HG02943 (cell line): ENCODE results near the gene IL13.

Source experiments
- ATAC-seq: cut with Tn5 transposase; IDR thresholded peaks from one replicate; pipeline ENCODE4 v1.9.1; 2021; ENCODE audit warnings: mild to moderate bottlenecking, low read depth, moderate library complexity; ENCODE audit not compliant: unreplicated experiment

Gene IL13

DNA sequence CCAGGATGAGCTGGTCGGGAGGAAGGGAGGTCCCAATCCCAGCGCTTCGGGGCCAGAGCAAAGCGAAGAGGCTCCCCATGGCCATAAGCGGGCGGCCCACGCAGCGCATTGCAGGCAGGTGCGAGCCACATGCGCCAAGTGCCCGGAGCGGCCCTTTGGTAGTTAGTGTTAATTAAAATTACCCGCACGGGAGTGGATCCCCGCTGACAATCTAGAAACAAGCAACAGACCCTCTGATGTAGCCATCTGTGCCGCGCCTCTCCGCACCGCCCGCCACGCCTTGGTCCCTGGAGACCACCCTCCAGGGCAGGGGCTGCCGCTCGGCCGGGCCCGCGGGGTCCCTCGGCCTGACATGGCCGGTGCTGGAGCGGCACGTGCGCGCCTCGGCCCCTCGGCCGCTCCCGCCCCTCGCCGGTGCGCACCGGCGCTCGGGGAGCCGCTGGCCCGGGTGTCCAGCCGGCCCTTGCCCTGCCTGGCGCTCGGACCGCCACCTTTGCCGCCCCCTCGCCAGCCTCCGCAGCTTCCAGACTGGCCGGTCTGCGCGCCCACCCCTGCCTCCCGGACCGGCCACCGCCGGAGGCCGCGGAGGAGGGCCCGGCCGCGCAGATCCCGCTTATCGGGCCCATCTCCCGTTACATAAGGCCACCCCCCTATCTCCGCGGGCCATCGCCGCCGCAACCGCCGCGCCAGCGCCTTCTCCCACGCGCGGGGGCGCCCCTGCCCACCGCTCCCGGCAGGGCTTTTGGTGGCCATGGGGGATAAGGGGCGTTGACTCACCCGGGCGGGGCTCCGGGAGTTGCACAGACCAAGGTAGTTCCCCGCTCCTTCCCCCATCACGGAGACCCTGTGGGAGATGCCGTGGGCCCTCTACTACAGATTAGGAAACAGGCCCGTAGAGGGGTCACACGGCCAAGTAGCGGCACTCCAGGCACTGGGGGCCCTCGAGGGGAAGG lies 1.9 kb upstream of the IL13 start:
- ATAC-seq, result no peak

DNA sequence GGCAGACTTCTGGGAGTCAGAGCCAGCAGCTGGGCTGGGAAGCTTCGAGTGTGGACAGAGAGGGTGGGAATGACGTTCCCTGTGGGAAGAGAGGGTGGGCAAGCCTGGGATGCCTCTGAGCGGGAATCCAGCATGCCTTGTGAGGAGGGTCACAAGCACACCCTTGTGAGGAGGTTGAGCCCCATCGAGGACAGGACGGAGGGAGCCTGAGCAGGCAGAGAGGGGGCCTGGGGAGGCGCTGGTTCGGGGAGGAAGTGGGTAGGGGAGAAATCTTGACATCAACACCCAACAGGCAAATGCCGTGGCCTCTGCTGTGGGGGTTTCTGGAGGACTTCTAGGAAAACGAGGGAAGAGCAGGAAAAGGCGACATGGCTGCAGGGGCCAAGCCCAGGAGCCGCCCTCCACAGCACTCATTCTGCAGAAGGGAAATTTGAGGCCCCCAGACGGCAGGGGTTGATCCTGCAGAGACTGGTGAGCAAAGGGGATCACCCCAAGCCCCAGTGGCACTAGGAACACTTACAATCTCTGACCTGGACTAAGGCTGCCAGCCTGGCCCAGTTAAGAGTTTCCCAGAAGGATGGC lies 1.1 kb upstream of the IL13 start:
- no peak for ATAC-seq

DNA sequence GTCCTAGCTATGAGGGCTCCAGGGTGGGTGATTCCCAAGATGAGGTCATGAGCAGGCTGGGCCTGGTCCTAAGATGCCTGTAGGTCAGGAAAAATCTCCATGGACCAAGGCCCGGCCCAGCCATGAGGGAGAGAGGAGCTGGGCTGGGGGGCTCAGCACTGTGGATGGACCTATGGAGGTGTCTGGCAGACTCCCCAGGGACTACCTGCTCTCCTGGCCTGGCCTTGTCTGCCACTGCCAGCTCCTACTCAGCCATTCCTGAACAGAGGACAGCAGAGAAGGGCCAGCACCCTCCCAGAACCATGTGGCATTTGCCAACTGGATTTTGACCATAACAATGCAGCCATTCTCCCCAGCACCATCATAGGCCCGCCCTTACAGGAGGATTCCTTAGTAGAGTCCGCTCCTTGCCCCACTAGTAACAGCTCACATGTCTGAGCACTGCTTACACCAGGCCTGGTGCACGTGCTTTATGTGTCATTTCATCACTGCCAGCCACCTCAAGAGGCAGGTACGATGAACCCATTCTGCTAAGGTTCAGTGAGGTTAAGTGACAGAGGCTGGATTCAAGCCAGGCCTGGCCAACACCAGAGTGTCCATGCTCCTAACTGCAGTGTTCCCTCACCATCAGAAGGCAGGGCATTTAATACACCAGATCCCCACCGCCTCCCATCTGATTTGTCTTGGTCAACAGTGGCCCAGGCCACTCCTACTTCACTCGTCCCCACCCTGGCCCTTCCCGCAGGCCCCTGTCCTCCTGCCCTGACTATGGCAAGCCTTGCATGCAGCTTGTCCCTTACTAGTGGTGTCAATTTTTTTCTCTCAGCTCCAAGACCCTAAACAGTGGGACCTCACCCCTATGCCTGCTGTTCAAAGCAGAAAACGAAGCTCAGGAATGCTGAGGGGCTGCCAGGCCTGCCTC lies 669 bp downstream of the IL13 start:
- no peak for ATAC-seq

DNA sequence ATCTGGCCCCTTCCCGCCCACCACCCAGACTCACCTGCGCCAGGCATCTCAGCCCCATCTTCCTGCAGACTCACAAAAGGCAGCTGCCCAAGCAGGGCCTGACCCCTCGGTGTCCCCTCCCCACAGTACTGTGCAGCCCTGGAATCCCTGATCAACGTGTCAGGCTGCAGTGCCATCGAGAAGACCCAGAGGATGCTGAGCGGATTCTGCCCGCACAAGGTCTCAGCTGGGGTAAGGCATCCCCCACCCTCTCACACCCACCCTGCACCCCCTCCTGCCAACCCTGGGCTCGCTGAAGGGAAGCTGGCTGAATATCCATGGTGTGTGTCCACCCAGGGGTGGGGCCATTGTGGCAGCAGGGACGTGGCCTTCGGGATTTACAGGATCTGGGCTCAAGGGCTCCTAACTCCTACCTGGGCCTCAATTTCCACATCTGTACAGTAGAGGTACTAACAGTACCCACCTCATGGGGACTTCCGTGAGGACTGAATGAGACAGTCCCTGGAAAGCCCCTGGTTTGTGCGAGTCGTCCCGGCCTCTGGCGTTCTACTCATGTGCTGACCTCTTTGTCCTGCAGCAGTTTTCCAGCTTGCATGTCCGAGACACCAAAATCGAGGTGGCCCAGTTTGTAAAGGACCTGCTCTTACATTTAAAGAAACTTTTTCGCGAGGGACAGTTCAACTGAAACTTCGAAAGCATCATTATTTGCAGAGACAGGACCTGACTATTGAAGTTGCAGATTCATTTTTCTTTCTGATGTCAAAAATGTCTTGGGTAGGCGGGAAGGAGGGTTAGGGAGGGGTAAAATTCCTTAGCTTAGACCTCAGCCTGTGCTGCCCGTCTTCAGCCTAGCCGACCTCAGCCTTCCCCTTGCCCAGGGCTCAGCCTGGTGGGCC lies 1.9 kb downstream of the IL13 start:
- ATAC-seq, result no peak

DNA sequence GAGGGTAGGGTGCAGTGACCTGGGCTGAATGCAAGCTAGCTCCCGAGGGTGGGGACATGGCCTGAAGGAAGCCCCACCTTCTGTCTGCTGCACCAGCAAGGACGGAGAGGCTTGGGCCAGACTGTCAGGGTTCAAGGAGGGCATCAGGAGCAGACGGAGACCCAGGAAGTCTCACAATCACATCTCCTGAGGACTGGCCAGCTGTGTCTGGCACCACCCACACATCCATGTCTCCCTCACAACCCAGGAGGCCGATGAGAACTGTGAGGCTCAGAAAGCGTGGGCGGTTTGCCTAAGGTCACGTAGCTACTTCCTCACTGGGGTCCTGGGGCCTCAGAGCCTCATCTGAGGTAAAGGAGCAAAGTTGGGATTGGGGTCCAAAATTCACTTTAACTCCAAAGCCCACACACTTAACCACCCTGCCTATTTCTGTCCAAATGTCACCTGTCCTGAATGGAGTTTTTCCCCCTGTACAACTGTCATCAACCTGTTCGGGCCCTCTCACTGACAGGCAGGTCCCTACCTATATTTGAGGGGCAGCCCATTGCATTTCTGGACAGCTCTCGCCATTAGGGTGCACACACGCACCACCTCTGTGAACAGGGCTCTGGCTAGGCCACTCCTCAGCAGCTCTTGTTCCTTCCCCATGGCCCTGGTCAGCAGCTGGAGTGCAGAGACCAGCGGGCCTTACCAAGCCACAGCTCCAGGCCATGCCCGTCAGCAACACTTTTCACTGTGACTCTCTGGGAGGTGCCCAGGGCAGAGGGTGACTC lies 3.4 kb downstream of the IL13 start:
- no peak for ATAC-seq

DNA sequence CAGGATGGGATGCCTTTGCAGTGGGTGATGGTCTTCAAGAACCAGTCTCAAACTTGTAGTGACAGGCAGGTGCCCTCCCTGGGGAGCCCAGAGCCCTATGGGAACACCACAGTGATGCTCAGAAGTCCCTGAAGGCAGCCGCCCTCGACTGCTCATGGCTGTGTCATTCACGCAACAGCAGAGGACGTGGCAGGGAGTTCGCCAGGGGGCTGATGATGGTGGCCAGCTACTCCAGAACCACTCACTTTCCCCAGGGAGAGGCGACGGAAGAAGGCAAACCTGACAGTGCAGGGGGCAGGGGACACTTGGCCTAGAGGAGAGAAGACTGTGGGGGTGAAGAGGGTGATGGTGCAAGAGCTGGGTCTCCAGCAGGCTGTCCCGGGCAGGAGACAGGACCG lies 4.0 kb downstream of the IL13 start:
- no peak for ATAC-seq

DNA sequence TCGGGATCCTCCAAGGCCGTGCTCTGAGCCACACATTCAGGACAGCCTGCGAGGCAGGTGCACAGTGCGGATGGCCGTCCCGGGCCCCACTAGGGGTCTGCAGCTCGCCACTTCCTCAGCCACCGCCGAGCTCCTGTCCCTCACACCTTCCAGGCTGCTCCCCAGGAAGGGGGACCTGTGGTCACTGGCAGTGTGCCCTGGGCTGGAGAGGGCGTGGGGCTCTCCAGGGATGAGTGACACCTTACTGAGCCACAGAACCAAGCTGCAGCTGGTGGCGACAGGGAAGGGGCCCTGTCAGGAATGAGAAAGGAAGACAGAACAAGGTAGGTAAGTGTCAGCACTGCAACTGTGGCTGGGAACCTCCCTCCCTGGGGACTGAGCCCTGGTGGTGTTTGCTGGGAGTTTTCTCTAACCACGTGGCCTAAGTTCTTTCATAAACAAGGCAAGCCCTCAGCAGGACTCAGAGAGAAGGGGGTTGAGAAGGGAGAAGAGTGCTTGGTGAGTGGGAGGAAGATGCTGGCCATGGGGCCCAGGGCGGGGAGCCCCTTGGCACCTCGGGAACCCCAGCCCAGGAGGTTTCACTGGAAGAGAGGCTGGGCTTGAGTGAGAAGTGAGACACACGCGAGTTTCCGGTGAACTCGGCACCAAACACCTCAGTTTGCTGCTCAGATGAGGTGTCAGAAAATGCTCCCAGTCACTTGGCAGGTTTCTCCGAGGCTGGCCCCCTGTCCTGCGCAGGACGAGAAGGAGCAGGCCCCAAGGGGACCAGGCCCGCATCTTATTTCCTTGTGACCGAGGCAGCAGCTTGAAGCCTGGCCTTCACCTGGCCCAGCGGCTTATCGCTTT lies 5.2 kb downstream of the IL13 start:
- peak; percentile 47 for ATAC-seq

DNA sequence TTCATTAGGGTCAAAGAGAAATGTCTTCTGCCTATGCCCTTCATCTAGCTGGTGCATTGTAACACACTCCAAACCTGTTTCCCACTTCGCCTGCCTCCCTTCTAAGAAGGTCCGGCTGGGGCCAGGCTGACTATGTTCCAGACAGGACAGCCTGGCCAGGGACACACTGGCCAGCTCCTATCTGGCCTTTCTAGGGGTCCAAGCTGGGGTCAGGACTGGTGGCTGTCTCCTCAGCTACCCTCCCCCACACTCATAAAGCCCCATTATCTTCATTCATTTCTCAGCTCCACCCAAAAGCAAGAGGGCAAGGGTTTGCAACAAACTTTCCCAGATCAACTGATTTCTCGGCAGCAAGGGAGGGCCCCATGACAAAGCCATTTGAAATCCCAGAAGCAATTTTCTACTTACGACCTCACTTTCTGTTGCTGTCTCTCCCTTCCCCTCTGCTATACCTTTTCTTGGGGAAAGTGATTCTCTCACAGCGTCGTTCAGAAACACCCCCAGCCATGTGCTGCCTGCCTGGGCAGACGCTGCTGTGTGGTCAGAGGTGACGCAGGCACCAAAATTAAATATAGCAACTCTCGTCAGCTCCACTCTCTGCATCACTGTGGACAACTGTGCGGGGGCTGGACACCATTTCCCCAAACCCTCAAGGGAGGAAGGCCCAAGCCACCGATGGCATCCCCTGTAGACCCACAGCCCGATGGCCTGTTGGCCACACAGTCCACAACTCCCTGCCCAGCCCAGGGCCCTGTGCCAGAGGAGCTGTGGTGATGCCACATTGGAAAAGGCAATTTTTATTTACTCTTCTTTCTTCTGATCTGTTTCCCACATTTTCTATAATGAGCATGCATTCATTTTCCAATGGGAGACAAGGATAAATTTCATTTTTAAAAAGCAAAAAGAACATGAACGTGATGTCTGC lies 6.1 kb downstream of the IL13 start:
- peak; percentile 46 for ATAC-seq

DNA sequence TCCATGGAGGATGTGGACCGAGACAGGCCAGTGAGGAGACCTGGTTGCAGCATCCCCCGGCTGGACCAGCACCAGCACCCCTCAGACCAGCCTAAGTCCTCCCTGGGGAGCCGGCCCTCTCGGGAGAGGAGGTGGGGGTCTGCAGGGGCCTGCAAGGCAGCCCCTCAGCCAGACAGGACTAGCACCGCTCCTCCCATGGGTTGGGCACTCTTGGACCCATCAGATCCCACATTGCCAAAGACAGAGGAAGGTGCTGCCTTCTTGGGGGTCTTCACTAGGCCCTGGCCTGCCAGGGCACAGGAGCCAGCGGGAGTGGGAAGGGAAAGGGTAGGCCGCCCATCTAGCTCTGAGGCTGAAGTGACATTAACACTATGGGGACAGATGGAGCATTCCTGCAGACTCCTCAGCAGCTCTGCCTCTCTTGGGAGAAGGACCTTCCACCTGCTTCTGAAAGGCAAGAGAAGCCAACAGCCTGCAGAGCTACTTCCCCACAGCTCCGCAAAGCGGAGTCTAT lies 6.8 kb downstream of the IL13 start:
- no peak for ATAC-seq

DNA sequence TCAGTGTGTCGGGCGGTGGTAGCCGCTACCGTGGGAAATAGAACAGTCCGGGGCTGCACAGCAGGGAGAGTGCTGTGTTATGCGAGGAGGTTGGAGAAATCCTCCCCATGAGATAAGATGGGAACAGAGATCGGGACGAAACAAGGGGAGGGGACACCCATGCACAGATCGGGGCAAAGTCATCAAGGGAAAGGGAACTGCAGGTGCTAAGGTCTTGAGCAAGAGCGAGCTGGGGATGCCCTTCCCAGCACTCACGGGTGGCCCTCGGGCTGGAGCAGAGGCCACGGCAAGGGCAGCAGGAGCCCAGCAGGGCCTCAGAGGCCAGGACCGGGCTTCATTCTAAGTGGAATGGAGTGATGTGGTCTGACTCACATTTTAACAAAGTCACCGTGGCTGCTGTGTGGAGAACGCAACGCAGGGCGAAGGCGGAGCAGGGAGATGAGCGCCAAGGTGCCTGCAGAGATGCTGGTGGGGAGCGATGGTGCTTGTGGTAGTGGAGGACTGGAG lies 7.7 kb downstream of the IL13 start:
- no peak for ATAC-seq

DNA sequence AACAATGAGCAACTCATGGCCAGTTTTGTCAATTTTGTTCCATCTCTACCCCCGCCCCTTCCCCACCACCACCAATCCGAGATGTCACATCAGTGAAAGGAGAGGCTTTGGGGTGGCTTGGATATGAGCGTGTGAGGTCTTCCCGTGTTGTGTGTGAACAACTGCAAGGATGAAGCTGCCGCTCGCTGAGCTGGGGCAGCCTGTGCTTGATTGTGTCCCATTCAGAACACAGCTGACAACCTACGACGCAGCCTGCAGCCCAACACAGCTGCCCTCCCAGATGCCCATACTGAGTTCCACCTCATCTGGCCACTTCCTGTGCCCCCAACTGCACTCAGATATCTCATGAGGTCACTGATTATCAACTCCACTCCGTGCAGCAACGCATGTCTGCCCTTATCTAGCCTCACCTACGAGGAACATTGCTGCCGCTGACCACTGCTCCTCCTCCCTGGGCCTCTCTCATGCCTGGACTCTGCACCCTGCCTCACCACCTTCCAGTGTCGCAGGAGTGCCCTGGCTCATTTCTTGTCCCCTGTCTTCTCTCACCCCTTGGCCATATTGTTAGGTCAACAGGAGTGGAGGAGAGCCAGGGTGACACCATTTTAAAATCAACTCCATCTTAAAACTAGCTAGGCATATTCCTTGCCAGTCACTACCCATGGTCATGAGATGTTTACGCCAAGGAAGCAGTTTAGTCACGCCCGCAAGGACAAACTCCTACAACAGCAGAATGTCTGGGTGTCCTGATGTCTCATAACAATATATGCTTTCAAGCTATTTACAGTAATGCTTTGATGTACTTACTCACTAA lies 8.5 kb downstream of the IL13 start:
- no peak for ATAC-seq

DNA sequence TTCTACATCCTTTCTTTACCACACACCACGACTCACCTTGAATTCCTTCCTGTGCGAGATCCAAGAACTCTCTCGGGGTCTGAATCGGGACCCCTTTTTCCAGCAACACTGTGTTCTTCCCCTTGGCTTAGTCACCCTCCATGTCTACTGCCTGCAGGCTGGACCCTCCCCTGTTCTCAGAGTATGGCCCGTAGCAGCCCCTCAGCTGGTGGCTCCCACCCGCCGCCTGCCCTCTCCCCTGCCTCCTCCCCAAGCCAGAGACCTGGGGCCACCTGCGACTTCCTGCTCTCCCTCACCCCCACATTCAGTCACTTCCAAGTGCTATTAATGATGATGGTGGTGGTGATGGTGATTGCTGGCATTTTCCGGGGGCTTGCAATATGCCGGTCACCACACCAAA lies 9.3 kb downstream of the IL13 start:
- no peak for ATAC-seq

DNA sequence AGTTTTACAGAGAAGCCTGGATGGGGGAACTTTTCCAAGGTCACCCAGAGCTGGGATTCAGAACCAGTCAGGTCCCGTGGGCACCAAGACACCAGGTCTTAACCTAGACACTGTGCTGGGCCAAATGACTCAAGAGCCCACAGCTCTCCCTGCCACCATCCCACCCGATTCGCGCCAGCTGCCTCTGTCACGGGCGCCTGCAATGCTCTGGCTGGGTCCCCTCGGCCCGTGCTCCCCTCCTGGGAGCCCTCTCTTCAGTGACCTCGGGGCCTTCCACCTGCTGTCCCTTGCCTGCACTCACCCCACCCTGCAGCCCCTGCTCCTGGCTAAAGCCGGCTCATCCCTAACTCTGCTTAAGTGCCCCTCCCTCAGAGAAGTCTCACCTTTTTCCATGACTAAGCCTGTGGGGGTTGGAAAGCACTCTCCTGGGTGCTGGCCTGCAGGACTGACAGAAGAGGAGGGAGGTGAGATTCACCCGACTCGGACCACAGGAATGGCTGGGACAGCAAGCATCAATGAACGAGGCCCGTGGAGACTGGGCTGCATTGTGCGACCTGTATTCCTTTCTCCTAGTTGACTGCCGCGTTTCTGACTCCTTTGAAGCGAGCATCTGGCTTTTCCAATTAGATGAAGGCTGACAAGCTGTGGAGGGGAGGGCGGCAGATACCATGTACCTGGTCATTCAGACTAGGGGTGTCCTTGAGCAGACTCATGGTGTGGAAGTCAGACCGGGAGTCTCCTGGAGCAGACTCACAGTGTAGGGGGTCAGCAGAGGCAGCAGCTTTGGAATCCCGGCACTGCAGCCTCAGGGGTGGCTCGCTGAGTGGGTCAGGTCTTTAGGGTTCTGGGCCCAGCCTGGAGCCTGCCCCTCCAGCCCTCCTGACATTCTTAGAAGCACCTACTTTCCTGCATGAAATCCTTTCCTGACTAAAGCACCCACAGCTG lies 10.1 kb downstream of the IL13 start:
- ATAC-seq, result no peak

DNA sequence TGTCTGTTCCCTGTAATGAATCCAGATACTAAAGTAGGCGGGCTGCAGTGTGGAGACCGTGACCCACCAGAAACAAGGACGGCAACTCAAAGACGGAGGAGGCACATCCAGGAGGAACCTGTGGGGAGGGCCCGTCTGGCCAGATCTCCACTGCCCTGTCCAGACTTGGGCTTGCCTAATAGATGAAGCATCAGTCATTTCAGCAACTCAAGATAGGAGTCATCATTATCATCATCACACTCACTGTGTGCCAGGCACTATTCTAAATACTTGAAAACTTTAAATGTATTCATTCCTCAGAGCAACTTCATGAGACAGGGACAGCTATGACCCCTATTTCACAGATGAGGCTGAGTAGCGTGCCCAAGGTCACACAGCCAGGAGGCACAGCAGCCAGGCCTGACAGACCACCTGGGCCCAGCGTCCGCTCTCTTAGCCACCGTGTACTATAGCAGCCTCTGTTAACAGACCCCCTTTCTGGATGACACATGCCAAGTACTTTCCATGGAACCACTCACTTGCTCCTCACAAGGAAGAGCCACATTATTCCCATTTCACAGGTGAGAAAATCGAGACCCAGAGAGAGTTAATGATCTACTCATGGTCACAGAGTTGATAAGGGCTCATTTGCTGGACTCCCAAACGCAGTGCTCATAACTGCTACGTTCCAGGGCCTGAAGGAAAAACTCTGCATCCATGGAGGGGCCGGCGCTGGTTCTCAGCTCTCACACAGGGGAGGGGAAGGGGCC lies 10.9 kb downstream of the IL13 start:
- no peak for ATAC-seq
